ENCODE data around the gene WDR82. TPM values are rescaled to one million over a fixed set of nuclear protein-coding genes. Genes with fewer than 3 reads are reported as not detected.

The WDR82 gene
- total and polyA plus RNA-seq, 12 donors: 19.3 to 78.4 (median 69.4) TPM

GRCh38 chr3:52232279-52233107 lies 46.0 kb downstream of the WDR82 start:
- Histone ChIP-seq H3K36me3 (peaks cover 0 to 81% (median 54%) of the 10 kb centered on the region in 9 donors), H3K4me1 (peaks cover 19 to 59% (median 48%) of the 10 kb centered on the region in 9 donors), H3K9me3 (no peaks in the 10 kb centered on the region), H3K27ac (peak overlapping the region in 8 of 10 donors; percentile 44 to 96 (median 93)), H3K4me3 (peak overlapping the region in 7 of 10 donors; percentile 1 to 49 (median 33)), H3K27me3 (no peaks in the 10 kb centered on the region)
- WGBS, 2 donors: 85 to 89% methylated on average over 28 of the region's 28 CpGs
- no peak for DNase-seq
- no peak for ATAC-seq
- intact Hi-C loops (cut with DNase I): loop anchor here in 4 of 10 donors (2.0 to 10.0 kb wide), 6 partner anchors 44 to 222 kb away; partner anchors contain the start of genes NISCH (in 1 of the 4), TNNC1 (in 1 of the 4) and WDR82 (in 1 of the 4)
- peak in 5 of 9 donors; percentile 16 to 38 (median 27) for TF ChIP-seq CTCF (IDR thresholded peaks at IDR 0.05)

- intact Hi-C loops (cut with DNase I): loop anchor here in 5 of 10 donors (2.0 to 10.0 kb wide), 7 partner anchors 45 to 223 kb away; partner anchors contain the start of genes NISCH (in 1 of the 5), TNNC1 (in 1 of the 5) and WDR82 (in 1 of the 5)
- Histone ChIP-seq H3K27ac (peak overlapping the region in 4 of 10 donors; percentile 25 to 93 (median 33)), H3K4me3 (peak overlapping the region in 6 of 10 donors; percentile 5 to 49 (median 28)), H3K4me1 (peaks cover 12 to 51% (median 40%) of the 10 kb centered on the region in 9 donors), H3K9me3 (no peaks in the 10 kb centered on the region), H3K36me3 (peaks cover 0 to 89% (median 54%) of the 10 kb centered on the region in 9 donors), H3K27me3 (no peaks in the 10 kb centered on the region)
- DNase-seq (peak; percentile 63 to 82), ATAC-seq (peak in 6 of 8 donors; percentile 5 to 38 (median 20))
- WGBS, 2 donors: 74 to 77% methylated on average over 34 of the region's 34 CpGs
- TF ChIP-seq CTCF (IDR thresholded peaks at IDR 0.05): peak; percentile 80 to 98 (median 84)
Measured at GRCh38 chr3:52231502-52232278, 46.8 kb downstream of the WDR82 start.

GRCh38 chr3:52230889-52231499 lies 47.5 kb downstream of the WDR82 start:
- intact Hi-C loops (cut with DNase I): loop anchor here in 5 of 10 donors (2.0 to 10.0 kb wide), 6 partner anchors 46 to 224 kb away; partner anchors contain the start of genes NISCH (in 1 of the 5), TNNC1 (in 1 of the 5) and WDR82 (in 1 of the 5)
- H3K36me3 ChIP-seq: peaks cover 0 to 89% (median 54%) of the 10 kb centered on the region in 9 donors
- no peak for TF ChIP-seq CTCF (IDR thresholded peaks at IDR 0.05)
- no peak overlapping the region for H3K4me3 ChIP-seq
- no peak for DNase-seq
- no peak for ATAC-seq
- 92% methylated on average over 16 of the region's 16 CpGs for whole genome bisulfite sequencing, 2 donors
- peaks cover 6 to 45% (median 34%) of the 10 kb centered on the region in 9 donors for H3K4me1 ChIP-seq
- H3K27me3 ChIP-seq: no peaks in the 10 kb centered on the region
- no peaks in the 10 kb centered on the region for H3K9me3 ChIP-seq
- peak overlapping the region in 1 of 10 donors; percentile 36 for H3K27ac ChIP-seq

All from heart right ventricle (tissue), 16 donors.